Neural progenitor cell (in vitro differentiated cells): Measurements from ENCODE around the gene MPPE1. TPM values are rescaled to one million over a fixed set of nuclear protein-coding genes. Genes with fewer than 3 reads are reported as not detected.

ENCODE experiments used
- DNase-seq: peaks from one replicate; pipeline ENCODE4 v3.0.0-alpha.2; 2016; ENCODE audit warnings: low spot score
- H2AFZ ChIP-seq: fragments of 200-600 bp; sonication (generic); replicated peaks from 2 replicates; pipeline ENCODE4 v1.6.1; 2016; ENCODE audit warnings: antibody characterized with exemption
- H3F3A ChIP-seq: fragments of 200-600 bp; sonication (generic); 2 replicates; pipeline ENCODE4 v1.6.1; 2016; ENCODE audit warnings: antibody characterized with exemption, low read depth
- H3K27ac ChIP-seq: fragments of 200-600 bp; sonication (generic); 2 replicates; pipeline ENCODE4 v1.5.1; 2016; ENCODE audit warnings: mild to moderate bottlenecking
- H3K27me3 ChIP-seq: fragments of 200-600 bp; sonication (generic); 2 replicates; pipeline ENCODE4 v1.6.1; 2016; ENCODE audit warnings: mild to moderate bottlenecking, moderate library complexity
- H3K36me3 ChIP-seq: fragments of 200-600 bp; sonication (generic); 2 replicates; pipeline ENCODE4 v1.5.1; 2016
- H3K4me1 ChIP-seq: fragments of 200-600 bp; sonication (generic); 2 replicates; pipeline ENCODE4 v1.6.1; 2016; ENCODE audit warnings: mixed run types
- H3K4me2 ChIP-seq: fragments of 200-600 bp; sonication (generic); 2 replicates; pipeline ENCODE4 v1.6.1; 2016
- H3K4me3 ChIP-seq: fragments of 200-600 bp; sonication (generic); 2 replicates; pipeline ENCODE4 v1.5.1; 2016
- H3K79me2 ChIP-seq: fragments of 200-600 bp; sonication (generic); 2 replicates; pipeline ENCODE4 v1.6.1; 2016; ENCODE audit warnings: low read depth
- H3K9ac ChIP-seq: fragments of 200-600 bp; sonication (generic); 2 replicates; pipeline ENCODE4 v1.6.1; 2016
- H3K9me3 ChIP-seq: fragments of 200-600 bp; sonication (generic); 2 replicates; pipeline ENCODE4 v1.5.1; 2016; ENCODE audit warnings: low read depth
- H4K20me1 ChIP-seq: fragments of 200-600 bp; sonication (generic); 2 replicates; pipeline ENCODE4 v1.6.1; 2016; ENCODE audit warnings: low read depth
- H3K27ac Mint-ChIP-seq: 3 replicates; pipeline ENCODE4 v1.8.0; 2021; ENCODE audit warnings: mixed read lengths
- H3K27me3 Mint-ChIP-seq: 2 replicates; pipeline ENCODE4 v1.8.0; 2022; ENCODE audit warnings: low read depth, mild to moderate bottlenecking, inconsistent platforms, moderate library complexity, mixed read lengths; ENCODE audit not compliant: insufficient read depth
- H3K36me3 Mint-ChIP-seq: 3 replicates; pipeline ENCODE4 v1.8.0; 2021; ENCODE audit warnings: mixed read lengths
- H3K4me1 Mint-ChIP-seq: 3 replicates; pipeline ENCODE4 v1.8.0; 2021; ENCODE audit warnings: mixed read lengths
- H3K4me3 Mint-ChIP-seq: 3 replicates; pipeline ENCODE4 v1.8.0; 2021; ENCODE audit warnings: mild to moderate bottlenecking, moderate library complexity, mixed read lengths
- H3K9me3 Mint-ChIP-seq: 3 replicates; pipeline ENCODE4 v1.8.0; 2020; ENCODE audit warnings: mixed read lengths
- EZH2 ChIP-seq: fragments of 200-600 bp; sonication (generic); IDR thresholded peaks from 2 replicates; pipeline ENCODE4 v1.6.1; 2017; ENCODE audit warnings: antibody characterized with exemption, mild to moderate bottlenecking, moderate library complexity
- EZH2phosphoT487 ChIP-seq: fragments of 200-600 bp; sonication (generic); IDR thresholded peaks from 2 replicates; pipeline ENCODE4 v1.6.1; 2017; ENCODE audit warnings: antibody characterized with exemption
- total RNA-seq: library from RNA; depleted of rRNA; stranded (reverse); fragments of >200 nt; gene quantifications from 2 replicates; pipeline ENCODE4 v1.2.3, GENCODE V29; 2015; ENCODE audit warnings: low replicate concordance
- TF ChIP-seq, protein P1 (sequence below): fragments of 200-600 bp; sonication (generic); IDR thresholded peaks from 2 replicates; pipeline ENCODE4 v1.5.1; 2017; ENCODE audit warnings: antibody characterized with exemption, mild to moderate bottlenecking

The MPPE1 gene
- total RNA-seq, 1 donor from 2014 or later = 17.3 TPM

DNA sequence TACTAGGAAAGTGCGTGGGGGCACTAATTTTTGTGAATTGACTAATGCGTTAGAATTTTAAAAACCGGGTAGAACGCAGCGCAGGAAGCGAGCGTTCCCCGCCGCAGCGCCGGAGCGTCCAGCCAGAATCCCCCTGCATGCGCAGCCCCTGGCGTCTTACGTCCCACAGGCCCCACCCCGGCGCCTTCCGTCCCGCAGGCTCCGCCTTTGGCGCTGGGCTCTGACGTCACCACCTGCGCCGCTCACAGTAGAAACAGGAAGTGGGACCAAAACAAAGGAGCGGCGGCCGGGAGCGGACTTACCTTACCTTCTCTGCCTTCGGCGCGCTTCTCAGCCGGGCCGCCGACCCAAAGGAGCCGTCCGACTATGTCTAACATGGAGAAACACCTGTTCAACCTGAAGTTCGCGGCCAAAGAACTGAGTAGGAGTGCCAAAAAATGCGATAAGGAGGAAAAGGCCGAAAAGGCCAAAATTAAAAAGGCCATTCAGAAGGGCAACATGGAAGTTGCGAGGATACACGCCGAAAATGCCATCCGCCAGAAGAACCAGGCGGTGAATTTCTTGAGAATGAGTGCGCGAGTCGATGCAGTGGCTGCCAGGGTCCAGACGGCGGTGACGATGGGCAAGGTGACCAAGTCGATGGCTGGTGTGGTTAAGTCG, 56.8 kb downstream of the MPPE1 start, which contains the start of gene CHMP1B:
TSS of gene CHMP1B (plus strand) at position 268 of the 660 bp plus-strand sequence. CDS start at position 367, 99 bp downstream.
- Mint-ChIP-seq H3K4me1 (peaks cover 38% of the 10 kb centered on the region), H3K9me3 (no peaks in the 10 kb centered on the region), H3K27me3 (peaks cover 2% of the 10 kb centered on the region), H3K4me3 (peak within 1 kb of the TSS; percentile 100), H3K36me3 (peaks cover 2% of the 10 kb centered on the region), H3K27ac (peak within 1 kb of the TSS; percentile 98)
- Histone ChIP-seq H2AFZ (peak within 1 kb of the TSS; percentile 89), H3K36me3 (no peaks in the 10 kb centered on the region), H3K4me2 (peak within 1 kb of the TSS; percentile 98), H3K27me3 (no peaks in the 10 kb centered on the region), H4K20me1 (peaks cover 18% of the 10 kb centered on the region), H3K79me2 (peaks cover 37% of the 10 kb centered on the region), H3K4me1 (peaks cover 20% of the 10 kb centered on the region), H3K4me3 (peak within 1 kb of the TSS; percentile 99), H3K9me3 (no peaks in the 10 kb centered on the region), H3K9ac (peak within 1 kb of the TSS; percentile 96), H3K27ac (peak within 1 kb of the TSS; percentile 91), H3F3A (peaks cover 26% of the 10 kb centered on the region)
- peak; percentile 99 for DNase-seq
- TF ChIP-seq EZH2 (no peak), EZH2phosphoT487 (no peak)
- TF ChIP-seq, protein P1, sequence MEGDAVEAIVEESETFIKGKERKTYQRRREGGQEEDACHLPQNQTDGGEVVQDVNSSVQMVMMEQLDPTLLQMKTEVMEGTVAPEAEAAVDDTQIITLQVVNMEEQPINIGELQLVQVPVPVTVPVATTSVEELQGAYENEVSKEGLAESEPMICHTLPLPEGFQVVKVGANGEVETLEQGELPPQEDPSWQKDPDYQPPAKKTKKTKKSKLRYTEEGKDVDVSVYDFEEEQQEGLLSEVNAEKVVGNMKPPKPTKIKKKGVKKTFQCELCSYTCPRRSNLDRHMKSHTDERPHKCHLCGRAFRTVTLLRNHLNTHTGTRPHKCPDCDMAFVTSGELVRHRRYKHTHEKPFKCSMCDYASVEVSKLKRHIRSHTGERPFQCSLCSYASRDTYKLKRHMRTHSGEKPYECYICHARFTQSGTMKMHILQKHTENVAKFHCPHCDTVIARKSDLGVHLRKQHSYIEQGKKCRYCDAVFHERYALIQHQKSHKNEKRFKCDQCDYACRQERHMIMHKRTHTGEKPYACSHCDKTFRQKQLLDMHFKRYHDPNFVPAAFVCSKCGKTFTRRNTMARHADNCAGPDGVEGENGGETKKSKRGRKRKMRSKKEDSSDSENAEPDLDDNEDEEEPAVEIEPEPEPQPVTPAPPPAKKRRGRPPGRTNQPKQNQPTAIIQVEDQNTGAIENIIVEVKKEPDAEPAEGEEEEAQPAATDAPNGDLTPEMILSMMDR = no peak

DNA sequence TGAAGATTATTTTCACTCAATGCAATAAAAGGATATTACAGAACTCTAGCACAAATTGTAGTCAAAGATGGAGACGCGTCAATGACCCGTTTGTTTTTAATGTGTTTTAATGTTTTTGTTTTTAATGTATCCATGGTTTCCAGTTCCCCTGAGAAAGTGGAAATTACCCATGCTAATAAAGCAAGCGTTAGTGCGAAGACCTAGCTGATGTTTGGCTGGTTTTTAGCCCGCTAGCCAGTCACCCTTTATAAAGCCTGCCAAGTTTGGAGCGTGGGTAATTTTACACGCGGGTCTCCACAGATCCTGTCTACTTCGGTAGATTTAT, 57.3 kb downstream of the MPPE1 start:
- Mint-ChIP-seq H3K9me3 (no peaks in the 10 kb centered on the region), H3K36me3 (peaks cover 2% of the 10 kb centered on the region), H3K27ac (peak overlapping the region; percentile 87), H3K27me3 (peaks cover 2% of the 10 kb centered on the region), H3K4me3 (peak overlapping the region; percentile 100), H3K4me1 (peaks cover 38% of the 10 kb centered on the region)
- Histone ChIP-seq H3K79me2 (peaks cover 37% of the 10 kb centered on the region), H3K36me3 (no peaks in the 10 kb centered on the region), H4K20me1 (peaks cover 18% of the 10 kb centered on the region), H3K9ac (no peak overlapping the region), H3K4me2 (peak overlapping the region; percentile 98), H3K4me3 (peak overlapping the region; percentile 99), H3K4me1 (peaks cover 20% of the 10 kb centered on the region), H3K9me3 (no peaks in the 10 kb centered on the region), H3K27ac (no peak overlapping the region), H2AFZ (peak overlapping the region; percentile 89), H3F3A (peaks cover 21% of the 10 kb centered on the region), H3K27me3 (no peaks in the 10 kb centered on the region)
- TF ChIP-seq EZH2 (no peak), EZH2phosphoT487 (no peak)
- TF ChIP-seq, protein P1 = no peak
- DNase-seq = no peak

DNA sequence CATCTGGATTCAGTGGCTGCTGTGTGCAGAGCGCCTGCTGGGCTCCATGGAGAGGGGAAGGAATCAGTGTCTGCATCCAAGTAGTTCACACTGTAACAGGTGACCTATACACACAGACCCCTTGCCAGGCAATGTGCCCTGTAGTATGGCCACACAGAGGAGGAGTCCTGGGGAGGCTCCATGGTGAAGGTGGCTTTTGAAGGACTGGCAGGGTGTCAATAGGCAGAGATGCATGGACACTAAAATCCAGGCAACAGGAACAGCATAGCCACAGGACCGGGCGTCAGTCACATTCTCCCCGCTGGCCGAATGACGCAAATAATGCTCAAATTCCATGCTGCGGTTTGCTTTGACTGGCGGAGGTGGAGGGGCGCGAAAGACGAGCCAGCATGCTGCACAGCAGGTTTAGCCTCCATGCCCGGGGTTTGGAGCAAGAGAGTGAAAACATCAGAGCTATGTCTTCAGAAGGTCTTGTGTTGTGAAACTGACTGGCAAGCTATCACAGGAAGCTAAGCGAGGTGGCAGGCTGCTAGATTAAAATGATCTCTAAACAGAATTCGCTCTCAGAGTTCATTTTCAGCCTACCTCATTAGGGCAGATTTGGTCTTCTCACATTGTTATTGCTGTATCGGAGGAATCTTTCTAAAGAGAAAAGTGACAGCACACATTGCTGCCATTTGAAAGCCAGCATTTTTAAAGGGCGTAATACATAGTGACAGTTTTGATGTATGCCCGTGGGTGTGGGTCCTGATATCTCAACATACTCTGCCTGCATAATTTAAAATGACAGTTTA, 58.1 kb downstream of the MPPE1 start:
- H3K9me3 ChIP-seq = no peaks in the 10 kb centered on the region
- peak overlapping the region; percentile 98 for H3K4me2 ChIP-seq
- H3K79me2 ChIP-seq = peaks cover 37% of the 10 kb centered on the region
- H2AFZ ChIP-seq = peak overlapping the region; percentile 81
- Mint-ChIP-seq H3K9me3 (no peaks in the 10 kb centered on the region), H3K27me3 (peaks cover 2% of the 10 kb centered on the region), H3K27ac (no peak overlapping the region), H3K36me3 (peaks cover 2% of the 10 kb centered on the region), H3K4me1 (peaks cover 38% of the 10 kb centered on the region), H3K4me3 (peak overlapping the region; percentile 100)
- H3K9ac ChIP-seq = no peak overlapping the region
- H3K27ac ChIP-seq = no peak overlapping the region
- H3K4me3 ChIP-seq = no peak overlapping the region
- no peaks in the 10 kb centered on the region for H3K27me3 ChIP-seq
- TF ChIP-seq, protein P1 = no peak
- TF ChIP-seq EZH2phosphoT487 = no peak
- no peak for TF ChIP-seq EZH2
- peaks cover 20% of the 10 kb centered on the region for H3F3A ChIP-seq
- H3K36me3 ChIP-seq = no peaks in the 10 kb centered on the region
- peak; percentile 47 for DNase-seq
- H4K20me1 ChIP-seq = peaks cover 18% of the 10 kb centered on the region
- H3K4me1 ChIP-seq = peaks cover 20% of the 10 kb centered on the region
